Panc1 (cell line): ENCODE measurements around the gene LIX1. TPM values are rescaled to one million over a fixed set of nuclear protein-coding genes. Genes with fewer than 3 reads are reported as not detected.

Experiments used
- ATAC-seq: fragments of 200-7000 bp; cut with Tn5 transposase; 2 replicates; pipeline ENCODE4 v1.9.1; 2020; ENCODE audit warnings: mild to moderate bottlenecking, moderate library complexity
- BruUV-seq: library from RNA; stranded (reverse); fragments of 400-500 nt; replicated peaks from 2 replicates; lab custom pipeline; 2021; lab: Mats Ljungman, UMichigan
- CTCF ChIA-PET: fragments of 300-600 bp; sonication (Branson Sonifier 250); formaldehyde crosslinking; loops from one replicate; lab custom pipeline; 2022; ENCODE audit warnings: antibody characterized with exemption; lab: Charles Lee
- POLR2A ChIA-PET: fragments of 300-600 bp; sonication (Branson Sonifier 250); formaldehyde crosslinking; loops from one replicate; lab custom pipeline; 2022; ENCODE audit warnings: antibody characterized with exemption; lab: Charles Lee
- DNase-seq: peaks from one replicate; pipeline ENCODE4 v3.0.0-alpha.2; 2010; ENCODE audit warnings: low read depth, low spot score
- H3K27ac ChIP-seq: 2 replicates; pipeline ENCODE4 v1.5.1; 2011; ENCODE audit warnings: mild to moderate bottlenecking, low read length, inconsistent platforms
- H3K27me3 ChIP-seq: fragments of 200-500 bp; sonication (Bioruptor generic); 2 replicates; pipeline ENCODE4 v1.6.0; 2014; ENCODE audit warnings: low read length, inconsistent platforms; ENCODE audit not compliant: control insufficient read depth, insufficient read depth
- H3K36me3 ChIP-seq: fragments of 200-500 bp; sonication (Bioruptor generic); 2 replicates; pipeline ENCODE4 v1.5.1; 2014; ENCODE audit warnings: inconsistent platforms, mild to moderate bottlenecking, low read length, moderate library complexity; ENCODE audit not compliant: control insufficient read depth, insufficient read depth
- H3K4me1 ChIP-seq: 2 replicates; pipeline ENCODE4 v1.5.1; 2011; ENCODE audit warnings: inconsistent platforms, mild to moderate bottlenecking, low read length, moderate library complexity; ENCODE audit not compliant: control insufficient read depth, insufficient read depth
- H3K4me3 ChIP-seq, 2 experiments: 2 replicates each; pipeline ENCODE4 v1.5.1; 2011 to 2012; ENCODE audit warnings: low read depth in 2 of 2, low read length in 2 of 2, mild to moderate bottlenecking in 2 of 2, inconsistent platforms in 1 of 2, moderate library complexity in 1 of 2
- H3K9me3 ChIP-seq: fragments of 200-500 bp; sonication (Bioruptor generic); 2 replicates; pipeline ENCODE4 v1.5.1; 2014; ENCODE audit warnings: low read depth, mild to moderate bottlenecking, inconsistent platforms, low read length, moderate library complexity; ENCODE audit not compliant: control insufficient read depth, insufficient read depth
- CTCF ChIP-seq: fragments of 450-650 bp; IDR thresholded peaks from 2 replicates; pipeline ENCODE4 v1.5.1; 2017; ENCODE audit warnings: mild to moderate bottlenecking
- POLR2AphosphoS5 ChIP-seq: IDR thresholded peaks from 2 replicates; pipeline ENCODE4 v1.6.1; 2012; ENCODE audit warnings: mild to moderate bottlenecking, low read depth, low read length, moderate library complexity
- REST ChIP-seq, 2 experiments: IDR thresholded peaks; 2 replicates each; pipeline ENCODE4 v1.6.1; 2011 to 2012; ENCODE audit warnings: low read depth in 2 of 2, control low read depth in 1 of 2, low read length in 1 of 2, mild to moderate bottlenecking in 1 of 2, moderate library complexity in 1 of 2; ENCODE audit not compliant: insufficient read depth in 1 of 2
- SIN3A ChIP-seq: IDR thresholded peaks from 2 replicates; pipeline ENCODE4 v1.6.1; 2012; ENCODE audit warnings: low read depth, mild to moderate bottlenecking, low read length, moderate library complexity, borderline replicate concordance; ENCODE audit not compliant: insufficient read depth
- TCF7L2 ChIP-seq: IDR thresholded peaks from 2 replicates; pipeline ENCODE4 v1.6.1; 2011; ENCODE audit warnings: mild to moderate bottlenecking, low read depth, low read length, inconsistent platforms
- in situ Hi-C: cut with HindIII; loops from 2 replicates; pipeline ENCODE4 v1.10.0; 2016; ENCODE audit warnings: low sequenced_read_pairs, low pct_unique_long_range_greater_than_20kb
- intact Hi-C: fragments of 100-400 bp; cut with micrococcal nuclease; formaldehyde crosslinking; loops from one replicate; pipeline ENCODE4 v1.10.0; 2022; ENCODE audit not compliant: unreplicated experiment
- total RNA-seq: library from RNA; stranded (reverse); gene quantifications from one replicate; pipeline ENCODE4 v1.2.1, GENCODE V29; 2021; ENCODE audit not compliant: unreplicated experiment

The LIX1 gene
- total RNA-seq, 1 experiment from 2014 or later, result not detected

GRCh38 chr5:97093193-97093592 lies 49.2 kb downstream of the LIX1 start:
- CTCF ChIA-PET, result no interaction called here
- Histone ChIP-seq H3K4me1 (no peaks in the 10 kb centered on the region), H3K27ac (no peak overlapping the region), H3K27me3 (peaks cover 9% of the 10 kb centered on the region; the same call in 1 of the 2 replicates), H3K36me3 (no peaks in the 10 kb centered on the region), H3K9me3 (no peaks in the 10 kb centered on the region), H3K4me3 (no peak overlapping the region)
- intact Hi-C loops (no loop called here), in situ Hi-C loops (no loop called here)
- no TSS peak for BruUV-seq
- POLR2A ChIA-PET, result interaction anchor here (0.7 kb wide), 1 partner anchor 78 kb away, joined by 13 read pairs; no protein-coding TSS in a partner anchor
- no peak for ATAC-seq
- no peak for DNase-seq
- TF ChIP-seq TCF7L2 (no peak), CTCF (no peak), POLR2AphosphoS5 (no peak), SIN3A (no peak), REST (IDR thresholded peaks at IDR 0.05; ENCODE audit: insufficient read depth in 1 of 2, low read depth in 2 of 2, low read length in 1 of 2) (no peak)

GRCh38 chr5:97090944-97091343 lies 51.5 kb downstream of the LIX1 start:
- Histone ChIP-seq H3K4me3 (no peak overlapping the region), H3K27me3 (peaks cover 4% of the 10 kb centered on the region; the same call in 1 of the 2 replicates), H3K27ac (no peak overlapping the region), H3K4me1 (no peaks in the 10 kb centered on the region), H3K36me3 (no peaks in the 10 kb centered on the region), H3K9me3 (no peaks in the 10 kb centered on the region)
- TF ChIP-seq POLR2AphosphoS5 (no peak), TCF7L2 (no peak), CTCF (no peak), REST (IDR thresholded peaks at IDR 0.05; ENCODE audit: insufficient read depth in 1 of 2, low read depth in 2 of 2, low read length in 1 of 2) (no peak), SIN3A (no peak)
- intact Hi-C loops, result no loop called here
- ATAC-seq (no peak), DNase-seq (no peak)
- in situ Hi-C loops, result no loop called here
- ChIA-PET POLR2A (no interaction called here), CTCF (no interaction called here)
- BruUV-seq, result no TSS peak
